Measurements from ENCODE around the gene CDHR3. TPM values are rescaled to one million over a fixed set of nuclear protein-coding genes. Genes with fewer than 3 reads are reported as not detected.

CDHR3 gene
- total RNA-seq, 1 experiment from 2014 or later: 3.3 TPM

DNA sequence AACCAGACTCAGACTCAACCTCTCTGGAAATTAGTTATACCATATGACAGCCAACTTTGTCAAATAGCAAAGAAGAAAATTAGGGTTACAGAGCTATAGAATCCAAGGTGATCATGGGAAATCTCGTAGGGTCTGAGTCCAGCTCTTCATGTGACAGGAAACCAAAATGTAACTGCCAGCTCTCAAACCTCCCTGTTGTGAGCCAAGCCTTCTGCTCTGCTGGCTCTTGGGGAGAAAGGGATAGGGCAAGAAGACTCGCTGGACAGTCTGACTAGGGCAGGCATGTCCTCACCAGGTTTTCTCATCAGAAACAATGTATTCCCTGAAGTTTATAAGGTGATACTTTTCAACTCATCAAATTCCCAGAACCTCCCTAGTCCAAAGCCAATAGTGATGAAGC, 63.0 kb downstream of the CDHR3 start:
- no peak overlapping the region for H3K56ac ChIP-seq (ENCODE audit: insufficient read length, low read depth, low read length)
- H4K5ac ChIP-seq (ENCODE audit: insufficient read length, low read depth, low read length): no peak overlapping the region
- Mint-ChIP-seq H3K4me1 (peaks cover 23% of the 10 kb centered on the region in 2 experiments), H3K4me3 (no peak overlapping the region), H3K9me3 (no peaks in the 10 kb centered on the region), H3K27ac (no peak overlapping the region), H3K27me3 (ENCODE audit: low read depth) (no peaks in the 10 kb centered on the region), H3K36me3 (ENCODE audit: insufficient read depth in 1 of 3, low read depth in 3 of 3) (no peaks in the 10 kb centered on the region; a peak in 1 of 7 replicates)
- H3K4me1 ChIP-seq (ENCODE audit: insufficient read depth, low read length): peaks cover 7% of the 10 kb centered on the region; the same call in 1 of the 2 replicates
- H2BK15ac ChIP-seq (ENCODE audit: low read depth, low read length): no peak overlapping the region
- no peaks in the 10 kb centered on the region for H3K79me2 ChIP-seq (ENCODE audit: insufficient read depth, low read length)
- H3T11ph ChIP-seq (ENCODE audit: low read length): no peak overlapping the region
- no peak overlapping the region for H2BK120ac ChIP-seq (ENCODE audit: low read depth, low read length, poor library complexity, severe bottlenecking)
- no peak overlapping the region for H2BK20ac ChIP-seq (ENCODE audit: low read depth, low read length, poor library complexity, severe bottlenecking)
- TF ChIP-seq, protein P1, sequence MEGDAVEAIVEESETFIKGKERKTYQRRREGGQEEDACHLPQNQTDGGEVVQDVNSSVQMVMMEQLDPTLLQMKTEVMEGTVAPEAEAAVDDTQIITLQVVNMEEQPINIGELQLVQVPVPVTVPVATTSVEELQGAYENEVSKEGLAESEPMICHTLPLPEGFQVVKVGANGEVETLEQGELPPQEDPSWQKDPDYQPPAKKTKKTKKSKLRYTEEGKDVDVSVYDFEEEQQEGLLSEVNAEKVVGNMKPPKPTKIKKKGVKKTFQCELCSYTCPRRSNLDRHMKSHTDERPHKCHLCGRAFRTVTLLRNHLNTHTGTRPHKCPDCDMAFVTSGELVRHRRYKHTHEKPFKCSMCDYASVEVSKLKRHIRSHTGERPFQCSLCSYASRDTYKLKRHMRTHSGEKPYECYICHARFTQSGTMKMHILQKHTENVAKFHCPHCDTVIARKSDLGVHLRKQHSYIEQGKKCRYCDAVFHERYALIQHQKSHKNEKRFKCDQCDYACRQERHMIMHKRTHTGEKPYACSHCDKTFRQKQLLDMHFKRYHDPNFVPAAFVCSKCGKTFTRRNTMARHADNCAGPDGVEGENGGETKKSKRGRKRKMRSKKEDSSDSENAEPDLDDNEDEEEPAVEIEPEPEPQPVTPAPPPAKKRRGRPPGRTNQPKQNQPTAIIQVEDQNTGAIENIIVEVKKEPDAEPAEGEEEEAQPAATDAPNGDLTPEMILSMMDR (conservative IDR thresholded peaks at IDR 0.05): no peak
- H2AK5ac ChIP-seq (ENCODE audit: insufficient read length, low read length): no peak overlapping the region
- H3K23me2 ChIP-seq (ENCODE audit: insufficient read length, low read depth, low read length, poor library complexity, severe bottlenecking): no peaks in the 10 kb centered on the region
- no peaks in the 10 kb centered on the region; the same call in 1 of the 2 replicates for H3K27me3 ChIP-seq (ENCODE audit: insufficient read depth, low read length)
- H4K20me1 ChIP-seq (ENCODE audit: control insufficient read depth, insufficient read depth, insufficient read length): no peaks in the 10 kb centered on the region
- H4K91ac ChIP-seq (ENCODE audit: insufficient read length, low read depth, low read length): no peak overlapping the region
- H3K79me1 ChIP-seq (ENCODE audit: insufficient read depth, low read depth, low read length, poor library complexity, severe bottlenecking): no peaks in the 10 kb centered on the region
- no peak overlapping the region for H3K27ac ChIP-seq (ENCODE audit: insufficient read length, low read depth, low read length)
- no peak overlapping the region for H3K23ac ChIP-seq (ENCODE audit: insufficient read length, low read depth, low read length)
- no peak overlapping the region for H3K14ac ChIP-seq (ENCODE audit: insufficient read depth, low read length)
- no peak overlapping the region for H3K9ac ChIP-seq (ENCODE audit: extremely low read depth, insufficient read length, low read length)
- H2BK5ac ChIP-seq (ENCODE audit: insufficient read length, low read length): no peak overlapping the region
- WGBS (ENCODE audit: extremely low coverage, insufficient read length, low lambda C conversion rate): no CpG with 5 or more reads among the region's 2 CpGs
- H2AFZ ChIP-seq (ENCODE audit: low read length): no peak overlapping the region
- DNase-seq: no peak
- H3K9me3 ChIP-seq (ENCODE audit: control insufficient read depth, low read depth, low read length): no peaks in the 10 kb centered on the region
- H3K4me2 ChIP-seq (ENCODE audit: insufficient read depth, insufficient read length, low read length): no peak overlapping the region
- no peak overlapping the region for H3K18ac ChIP-seq (ENCODE audit: insufficient read length, low read depth, low read length)
- H2BK12ac ChIP-seq (ENCODE audit: insufficient read length, low read depth, low read length): no peak overlapping the region
- H3K4ac ChIP-seq (ENCODE audit: low read depth, low read length): no peak overlapping the region
- H4K8ac ChIP-seq (replicated peaks; ENCODE audit: insufficient read length, low read depth, low read length): no peak overlapping the region

Measured in H9 (cell line).